Measurements from ENCODE around the gene NT5DC2.

Gene NT5DC2

DNA sequence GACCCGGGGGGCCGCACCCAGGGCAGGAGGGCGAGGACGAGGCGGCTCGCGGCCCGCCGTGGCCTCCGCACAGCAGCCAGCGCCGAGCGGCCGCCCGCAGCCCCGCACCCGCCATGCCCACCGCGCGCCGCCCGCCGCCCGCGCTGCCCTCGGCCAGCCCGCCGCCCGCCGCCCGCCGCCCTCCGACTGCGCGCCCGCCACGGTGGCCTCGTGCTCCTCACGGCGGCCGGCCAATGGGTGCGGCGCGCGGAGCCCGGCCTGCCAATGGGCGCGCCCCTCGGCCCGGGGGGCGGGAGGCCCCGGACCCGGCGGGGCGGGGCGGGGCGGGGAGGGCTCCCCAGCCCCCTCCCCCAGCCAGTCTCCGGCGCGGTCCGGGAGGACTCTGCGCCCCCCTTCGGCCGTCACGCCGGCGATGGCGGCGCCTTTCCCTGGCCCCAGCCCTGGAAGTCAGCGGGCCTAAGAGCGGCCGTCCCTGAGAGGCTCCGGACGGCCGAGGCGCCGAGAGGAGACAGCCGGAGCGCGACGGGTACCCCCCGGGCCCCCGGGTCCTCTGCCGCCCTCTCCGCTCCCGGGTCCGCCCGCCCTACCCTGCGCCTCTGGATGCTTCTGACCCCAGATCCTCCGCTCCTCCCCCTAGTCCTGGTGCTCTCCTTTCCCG, at the start of gene NT5DC2:
Gene NT5DC2, minus strand, starts transcription at position 235 of the 658 bp plus-strand sequence. Its CDS starts 120 bp downstream, at position 115.
- H3K27me3 ChIP-seq (ENCODE audit: control insufficient read depth in 2 of 2, insufficient read depth in 2 of 2, low read length in 2 of 2) = no peaks in the 10 kb centered on the region
- peak within 1 kb of the TSS; percentile 61 to 68 for H3K4me3 ChIP-seq (ENCODE audit: low read length in 2 of 2)
- peak within 1 kb of the TSS; percentile 15 to 23 for H3K27ac ChIP-seq (ENCODE audit: low read depth in 2 of 2, low read length in 2 of 2)
- H3K9me3 ChIP-seq (ENCODE audit: control insufficient read depth in 2 of 2, low read length in 2 of 2) = no peaks in the 10 kb centered on the region
- peak within 1 kb of the TSS; percentile 32 to 63 for H3K9ac ChIP-seq (ENCODE audit: low read depth in 1 of 2, low read length in 2 of 2)
- H3K36me3 ChIP-seq (ENCODE audit: control insufficient read depth in 2 of 2, insufficient read depth in 2 of 2, low read length in 2 of 2) = no peaks in the 10 kb centered on the region
- H3K4me1 ChIP-seq (ENCODE audit: control insufficient read depth in 2 of 2, insufficient read depth in 2 of 2, low read length in 2 of 2) = peaks cover 13 to 29% of the 10 kb centered on the region in 2 donors

GRCh38 chr3:52574056-52574965, 40.7 kb upstream of the NT5DC2 start:
- Histone ChIP-seq H3K9me3 (ENCODE audit: control insufficient read depth in 2 of 2, low read length in 2 of 2) (no peaks in the 10 kb centered on the region), H3K36me3 (ENCODE audit: control insufficient read depth in 2 of 2, insufficient read depth in 2 of 2, low read length in 2 of 2) (peaks cover 24 to 30% of the 10 kb centered on the region in 2 donors), H3K4me3 (ENCODE audit: low read length in 2 of 2) (no peak overlapping the region), H3K27me3 (ENCODE audit: control insufficient read depth in 2 of 2, insufficient read depth in 2 of 2, low read length in 2 of 2) (no peaks in the 10 kb centered on the region), H3K27ac (ENCODE audit: low read depth in 2 of 2, low read length in 2 of 2) (no peak overlapping the region), H3K4me1 (ENCODE audit: control insufficient read depth in 2 of 2, insufficient read depth in 2 of 2, low read length in 2 of 2) (no peaks in the 10 kb centered on the region), H3K9ac (ENCODE audit: low read depth in 1 of 2, low read length in 2 of 2) (no peak overlapping the region)

- Histone ChIP-seq H3K27ac (ENCODE audit: low read depth in 2 of 2, low read length in 2 of 2) (no peak overlapping the region), H3K4me1 (ENCODE audit: control insufficient read depth in 2 of 2, insufficient read depth in 2 of 2, low read length in 2 of 2) (no peaks in the 10 kb centered on the region), H3K36me3 (ENCODE audit: control insufficient read depth in 2 of 2, insufficient read depth in 2 of 2, low read length in 2 of 2) (peaks cover 7 to 14% of the 10 kb centered on the region in 2 donors), H3K4me3 (ENCODE audit: low read length in 2 of 2) (no peak overlapping the region), H3K27me3 (ENCODE audit: control insufficient read depth in 2 of 2, insufficient read depth in 2 of 2, low read length in 2 of 2) (no peaks in the 10 kb centered on the region), H3K9me3 (ENCODE audit: control insufficient read depth in 2 of 2, low read length in 2 of 2) (no peaks in the 10 kb centered on the region), H3K9ac (ENCODE audit: low read depth in 1 of 2, low read length in 2 of 2) (no peak overlapping the region)
Observed at GRCh38 chr3:52572221-52572620, 38.6 kb upstream of the NT5DC2 start.

DNA sequence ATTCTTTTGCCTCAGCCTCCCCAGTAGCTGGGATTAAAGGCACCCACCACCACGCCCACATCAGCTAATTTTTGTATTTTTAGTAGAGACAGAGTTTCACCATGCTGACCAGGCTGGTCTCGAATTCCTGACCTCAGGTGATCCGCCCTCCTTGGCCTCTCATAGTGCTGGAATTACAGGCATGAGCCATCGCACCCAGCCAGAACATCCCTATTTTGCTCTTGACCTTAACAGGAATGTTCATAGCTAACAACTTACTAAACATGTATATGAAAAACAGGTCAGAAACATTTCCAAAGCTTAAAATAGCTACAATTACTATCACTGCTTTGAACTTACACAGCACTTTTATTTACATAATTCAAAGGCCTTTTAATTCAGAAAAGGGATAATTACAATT, 36.4 kb upstream of the NT5DC2 start:
- Histone ChIP-seq H3K4me3 (ENCODE audit: low read length in 2 of 2) (no peak overlapping the region), H3K27me3 (ENCODE audit: control insufficient read depth in 2 of 2, insufficient read depth in 2 of 2, low read length in 2 of 2) (no peaks in the 10 kb centered on the region), H3K4me1 (ENCODE audit: control insufficient read depth in 2 of 2, insufficient read depth in 2 of 2, low read length in 2 of 2) (no peaks in the 10 kb centered on the region), H3K9ac (ENCODE audit: low read depth in 1 of 2, low read length in 2 of 2) (no peak overlapping the region), H3K9me3 (ENCODE audit: control insufficient read depth in 2 of 2, low read length in 2 of 2) (no peaks in the 10 kb centered on the region), H3K36me3 (ENCODE audit: control insufficient read depth in 2 of 2, insufficient read depth in 2 of 2, low read length in 2 of 2) (peaks cover 15 to 16% of the 10 kb centered on the region in 2 donors), H3K27ac (ENCODE audit: low read depth in 2 of 2, low read length in 2 of 2) (no peak overlapping the region)

DNA sequence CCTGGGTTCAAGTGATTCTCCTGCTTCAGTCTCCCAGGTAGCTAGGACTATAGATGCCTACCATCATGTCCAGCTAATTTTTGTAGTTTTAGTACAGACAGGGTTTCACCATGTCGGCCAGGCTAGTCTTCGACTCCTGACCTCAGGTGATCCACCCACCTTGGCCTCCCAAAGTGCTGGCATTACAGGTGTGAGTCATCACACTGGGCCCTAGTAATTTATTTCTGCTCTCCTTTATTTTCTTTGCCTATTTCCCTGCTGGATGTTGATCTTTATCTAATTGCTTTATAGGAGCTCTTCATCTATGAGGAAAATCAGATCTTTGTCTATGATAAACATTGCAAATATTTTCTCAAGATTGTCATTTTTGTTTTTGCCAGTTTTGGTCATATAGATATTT, 34.4 kb upstream of the NT5DC2 start:
- no peak overlapping the region for H3K4me3 ChIP-seq (ENCODE audit: low read length in 2 of 2)
- H3K36me3 ChIP-seq (ENCODE audit: control insufficient read depth in 2 of 2, insufficient read depth in 2 of 2, low read length in 2 of 2) = peaks cover 21% of the 10 kb centered on the region in 2 donors
- H3K27me3 ChIP-seq (ENCODE audit: control insufficient read depth in 2 of 2, insufficient read depth in 2 of 2, low read length in 2 of 2) = no peaks in the 10 kb centered on the region
- no peak overlapping the region for H3K27ac ChIP-seq (ENCODE audit: low read depth in 2 of 2, low read length in 2 of 2)
- no peaks in the 10 kb centered on the region for H3K4me1 ChIP-seq (ENCODE audit: control insufficient read depth in 2 of 2, insufficient read depth in 2 of 2, low read length in 2 of 2)
- no peaks in the 10 kb centered on the region for H3K9me3 ChIP-seq (ENCODE audit: control insufficient read depth in 2 of 2, low read length in 2 of 2)
- no peak overlapping the region for H3K9ac ChIP-seq (ENCODE audit: low read depth in 1 of 2, low read length in 2 of 2)

DNA sequence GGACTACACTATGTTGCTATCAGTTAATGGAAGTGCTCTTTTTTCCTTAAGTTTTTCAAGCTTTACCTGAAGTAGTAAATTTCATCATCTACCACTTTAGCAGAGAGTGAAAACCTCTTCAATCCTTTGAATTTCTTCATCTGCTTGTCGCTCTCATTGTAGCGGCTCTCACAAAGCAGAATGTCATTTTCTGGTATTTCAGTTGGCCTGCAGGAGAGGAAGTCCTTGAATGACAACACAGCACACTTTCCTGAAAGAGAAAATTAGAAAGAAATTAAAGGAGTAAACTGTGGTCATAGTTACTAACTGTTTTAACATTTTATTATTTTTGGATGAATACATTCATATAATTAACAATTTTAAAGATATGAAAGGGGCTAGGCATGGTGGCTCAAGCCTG, 30.3 kb upstream of the NT5DC2 start:
- Histone ChIP-seq H3K9me3 (ENCODE audit: control insufficient read depth in 2 of 2, low read length in 2 of 2) (no peaks in the 10 kb centered on the region), H3K36me3 (ENCODE audit: control insufficient read depth in 2 of 2, insufficient read depth in 2 of 2, low read length in 2 of 2) (peaks cover 35 to 43% of the 10 kb centered on the region in 2 donors), H3K27ac (ENCODE audit: low read depth in 2 of 2, low read length in 2 of 2) (no peak overlapping the region), H3K4me1 (ENCODE audit: control insufficient read depth in 2 of 2, insufficient read depth in 2 of 2, low read length in 2 of 2) (no peaks in the 10 kb centered on the region), H3K4me3 (ENCODE audit: low read length in 2 of 2) (no peak overlapping the region), H3K9ac (ENCODE audit: low read depth in 1 of 2, low read length in 2 of 2) (no peak overlapping the region), H3K27me3 (ENCODE audit: control insufficient read depth in 2 of 2, insufficient read depth in 2 of 2, low read length in 2 of 2) (no peaks in the 10 kb centered on the region)

DNA sequence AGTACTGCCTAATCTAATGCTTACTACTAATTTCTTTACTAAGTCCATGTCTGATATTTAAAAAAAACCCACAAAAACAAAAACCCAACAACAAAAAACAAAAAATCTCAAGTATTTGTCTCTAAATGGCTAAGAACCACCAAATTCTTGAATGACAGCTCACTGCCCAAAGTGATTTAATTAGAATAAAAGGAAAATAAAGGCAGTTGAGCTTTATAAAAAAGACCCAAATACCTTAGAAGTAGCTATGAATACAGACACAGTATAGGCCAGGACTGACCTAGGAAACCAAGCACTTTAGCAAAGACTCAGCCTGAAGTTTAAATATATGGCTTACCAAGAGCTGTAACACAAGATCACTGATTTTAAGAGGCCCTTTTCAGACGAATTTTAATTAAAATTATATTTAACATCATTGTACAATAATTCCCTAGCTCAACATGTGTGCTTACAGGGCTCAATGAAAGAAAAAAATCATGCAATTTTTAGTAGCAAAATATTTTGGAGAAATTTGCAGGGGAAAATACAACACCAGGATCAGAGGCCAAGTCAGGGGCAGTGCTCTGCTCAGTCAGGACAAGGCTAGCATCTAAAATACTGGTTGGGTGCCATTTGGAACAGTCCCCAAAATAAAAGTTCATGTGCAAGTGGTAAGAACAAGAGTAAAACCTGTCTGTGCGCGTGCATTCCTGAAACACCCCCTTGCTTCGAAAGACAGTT, 27.5 kb upstream of the NT5DC2 start:
- H3K27ac ChIP-seq (ENCODE audit: low read depth in 2 of 2, low read length in 2 of 2) = no peak overlapping the region

DNA sequence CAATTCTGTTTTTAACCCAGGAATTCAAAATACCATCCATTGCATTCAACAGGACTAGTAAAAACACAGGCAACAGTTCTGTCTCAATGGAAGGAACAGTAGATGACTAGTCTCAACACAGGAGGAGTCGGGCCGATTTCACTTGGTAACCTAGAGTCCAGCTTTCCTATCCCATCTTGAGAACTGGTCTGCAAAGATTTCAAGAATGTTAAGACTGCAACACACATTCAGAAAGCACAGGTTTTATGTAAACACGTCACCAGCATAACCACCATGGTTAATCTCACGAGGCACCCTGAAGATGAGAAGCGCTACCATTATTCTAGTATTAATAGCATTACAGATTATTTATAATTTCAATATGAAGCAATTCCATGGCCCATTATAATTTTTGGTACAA, 24.8 kb upstream of the NT5DC2 start:
- no peak overlapping the region for H3K4me3 ChIP-seq (ENCODE audit: low read length in 2 of 2)
- no peaks in the 10 kb centered on the region for H3K27me3 ChIP-seq (ENCODE audit: control insufficient read depth in 2 of 2, insufficient read depth in 2 of 2, low read length in 2 of 2)
- H3K27ac ChIP-seq (ENCODE audit: low read depth in 2 of 2, low read length in 2 of 2) = no peak overlapping the region
- H3K9ac ChIP-seq (ENCODE audit: low read depth in 1 of 2, low read length in 2 of 2) = no peak overlapping the region
- peaks cover 52 to 60% of the 10 kb centered on the region in 2 donors for H3K36me3 ChIP-seq (ENCODE audit: control insufficient read depth in 2 of 2, insufficient read depth in 2 of 2, low read length in 2 of 2)
- H3K9me3 ChIP-seq (ENCODE audit: control insufficient read depth in 2 of 2, low read length in 2 of 2) = no peaks in the 10 kb centered on the region
- no peaks in the 10 kb centered on the region for H3K4me1 ChIP-seq (ENCODE audit: control insufficient read depth in 2 of 2, insufficient read depth in 2 of 2, low read length in 2 of 2)

More for the DNA sequence above, 27.5 kb upstream of the NT5DC2 start:
- no peaks in the 10 kb centered on the region for H3K4me1 ChIP-seq (ENCODE audit: control insufficient read depth in 2 of 2, insufficient read depth in 2 of 2, low read length in 2 of 2)
- H3K36me3 ChIP-seq (ENCODE audit: control insufficient read depth in 2 of 2, insufficient read depth in 2 of 2, low read length in 2 of 2) = peaks cover 47 to 58% of the 10 kb centered on the region in 2 donors
- H3K27me3 ChIP-seq (ENCODE audit: control insufficient read depth in 2 of 2, insufficient read depth in 2 of 2, low read length in 2 of 2) = no peaks in the 10 kb centered on the region
- H3K4me3 ChIP-seq (ENCODE audit: low read length in 2 of 2) = no peak overlapping the region
- H3K9ac ChIP-seq (ENCODE audit: low read depth in 1 of 2, low read length in 2 of 2) = no peak overlapping the region
- no peaks in the 10 kb centered on the region for H3K9me3 ChIP-seq (ENCODE audit: control insufficient read depth in 2 of 2, low read length in 2 of 2)

DNA sequence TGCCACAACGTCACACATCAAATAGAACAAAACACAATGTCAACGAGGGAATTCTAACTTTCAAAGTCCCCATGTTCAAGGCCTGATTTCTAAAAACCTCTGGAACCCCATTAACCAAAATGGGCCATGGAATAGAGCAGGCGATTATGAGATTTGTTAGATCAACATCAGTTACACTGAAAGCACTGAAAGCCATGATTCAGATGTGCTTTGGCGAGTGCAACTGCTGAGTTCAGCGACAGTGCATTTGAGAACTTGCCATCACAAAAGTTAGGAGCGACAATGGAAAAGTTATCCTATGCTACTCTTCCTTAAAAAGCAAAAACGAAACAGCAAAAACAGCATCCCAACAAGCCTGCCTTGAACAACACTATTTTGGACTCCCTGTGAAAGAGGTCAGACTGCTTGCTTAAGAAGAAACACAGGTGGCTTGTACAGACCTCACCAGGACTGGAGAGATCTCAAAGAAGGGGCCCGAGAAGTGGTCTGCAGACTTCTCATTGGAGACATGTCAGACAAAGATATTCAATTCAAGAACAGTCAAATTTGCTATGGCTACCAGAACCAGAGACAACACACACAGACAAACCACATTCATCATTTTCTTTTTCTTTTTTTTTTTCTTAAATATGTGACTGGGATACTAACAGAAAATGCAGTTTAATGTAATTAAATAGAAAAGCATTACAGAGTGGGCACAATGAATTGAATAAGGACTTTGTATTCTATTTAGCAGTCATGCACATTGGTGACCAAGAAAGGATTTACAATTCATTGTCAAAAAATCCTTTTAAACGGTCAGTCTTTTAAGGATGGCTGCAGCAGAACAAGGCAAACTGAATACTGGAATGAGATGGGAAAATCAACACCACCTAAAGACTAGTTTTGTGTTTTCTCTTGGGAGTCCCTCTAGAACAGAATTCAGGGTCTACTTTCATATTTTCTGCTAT, 23.6 kb upstream of the NT5DC2 start:
- Histone ChIP-seq H3K36me3 (ENCODE audit: control insufficient read depth in 2 of 2, insufficient read depth in 2 of 2, low read length in 2 of 2) (peaks cover 55 to 61% of the 10 kb centered on the region in 2 donors), H3K9me3 (ENCODE audit: control insufficient read depth in 2 of 2, low read length in 2 of 2) (no peaks in the 10 kb centered on the region), H3K4me3 (ENCODE audit: low read length in 2 of 2) (no peak overlapping the region), H3K27me3 (ENCODE audit: control insufficient read depth in 2 of 2, insufficient read depth in 2 of 2, low read length in 2 of 2) (no peaks in the 10 kb centered on the region), H3K27ac (ENCODE audit: low read depth in 2 of 2, low read length in 2 of 2) (no peak overlapping the region), H3K4me1 (ENCODE audit: control insufficient read depth in 2 of 2, insufficient read depth in 2 of 2, low read length in 2 of 2) (no peaks in the 10 kb centered on the region), H3K9ac (ENCODE audit: low read depth in 1 of 2, low read length in 2 of 2) (no peak overlapping the region)
